AG10803 (cell line): ENCODE results near the gene STPG2.

Experiments
- DNase-seq: peaks from one replicate; pipeline ENCODE4 v3.0.0; 2010; ENCODE audit warnings: low read depth
- H3K4me3 ChIP-seq: 2 replicates; pipeline ENCODE4 v1.5.1; 2011; ENCODE audit warnings: mild to moderate bottlenecking, low read length, control low read depth
- TF ChIP-seq, protein P1 (sequence below): conservative IDR thresholded peaks from 2 replicates; pipeline ENCODE4 v1.5.1; 2011; ENCODE audit warnings: mild to moderate bottlenecking, low read length, control low read depth, inconsistent platforms

The STPG2 gene

DNA sequence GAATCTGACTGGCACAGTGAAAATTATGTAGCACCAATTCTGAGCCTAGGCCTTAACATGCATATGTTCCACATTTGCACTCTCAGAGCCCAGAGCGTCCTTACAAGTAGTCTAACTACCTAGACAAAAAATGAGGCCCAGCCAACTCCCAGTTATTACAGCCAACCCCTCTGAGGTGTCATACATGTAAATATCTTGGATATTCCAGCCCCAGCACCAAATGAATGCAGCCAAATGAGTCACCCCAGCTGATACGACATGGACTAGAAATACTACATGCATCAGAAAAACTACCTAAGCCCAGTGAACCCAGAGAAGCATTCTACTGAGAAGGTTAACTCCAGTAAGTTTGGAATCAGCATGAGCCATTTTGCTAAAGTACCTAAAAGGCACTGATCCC, 145.1 kb downstream of the STPG2 start:
- DNase-seq: no peak
- TF ChIP-seq, protein P1, sequence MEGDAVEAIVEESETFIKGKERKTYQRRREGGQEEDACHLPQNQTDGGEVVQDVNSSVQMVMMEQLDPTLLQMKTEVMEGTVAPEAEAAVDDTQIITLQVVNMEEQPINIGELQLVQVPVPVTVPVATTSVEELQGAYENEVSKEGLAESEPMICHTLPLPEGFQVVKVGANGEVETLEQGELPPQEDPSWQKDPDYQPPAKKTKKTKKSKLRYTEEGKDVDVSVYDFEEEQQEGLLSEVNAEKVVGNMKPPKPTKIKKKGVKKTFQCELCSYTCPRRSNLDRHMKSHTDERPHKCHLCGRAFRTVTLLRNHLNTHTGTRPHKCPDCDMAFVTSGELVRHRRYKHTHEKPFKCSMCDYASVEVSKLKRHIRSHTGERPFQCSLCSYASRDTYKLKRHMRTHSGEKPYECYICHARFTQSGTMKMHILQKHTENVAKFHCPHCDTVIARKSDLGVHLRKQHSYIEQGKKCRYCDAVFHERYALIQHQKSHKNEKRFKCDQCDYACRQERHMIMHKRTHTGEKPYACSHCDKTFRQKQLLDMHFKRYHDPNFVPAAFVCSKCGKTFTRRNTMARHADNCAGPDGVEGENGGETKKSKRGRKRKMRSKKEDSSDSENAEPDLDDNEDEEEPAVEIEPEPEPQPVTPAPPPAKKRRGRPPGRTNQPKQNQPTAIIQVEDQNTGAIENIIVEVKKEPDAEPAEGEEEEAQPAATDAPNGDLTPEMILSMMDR: no peak
- H3K4me3 ChIP-seq: no peak overlapping the region

DNA sequence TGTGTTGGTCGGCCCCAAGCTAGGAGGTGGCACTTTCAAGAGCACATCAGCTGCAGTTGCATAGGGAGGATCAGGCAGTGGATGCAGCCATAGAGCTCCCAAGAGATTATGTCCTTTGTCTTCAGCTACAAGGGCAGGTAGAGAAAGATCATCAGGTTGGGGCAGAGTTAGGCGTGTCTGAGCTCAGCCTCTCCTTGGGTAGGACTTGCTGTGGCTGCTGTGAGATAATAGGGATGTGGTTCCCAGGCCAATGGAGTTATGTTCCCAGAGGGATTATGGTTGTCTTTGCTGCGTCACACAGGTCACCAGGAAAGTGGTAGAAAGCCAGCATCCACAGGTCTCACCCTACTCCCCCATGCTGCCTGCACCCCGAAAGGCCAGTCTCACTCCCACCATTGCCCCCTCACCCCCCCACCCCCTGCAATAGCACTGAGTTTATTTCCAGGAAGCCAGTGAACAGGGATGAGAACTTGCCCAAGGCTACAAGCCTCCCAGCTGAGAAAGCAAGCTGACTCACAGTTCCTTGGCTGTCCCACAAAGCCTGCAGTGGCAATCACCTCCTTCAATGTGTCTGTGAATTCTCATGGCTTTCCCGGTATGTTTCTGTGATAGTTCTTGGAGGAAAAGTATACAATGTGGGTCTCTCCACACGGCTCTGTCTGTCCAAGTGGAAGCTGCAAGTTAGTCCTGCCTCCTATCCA, 148.4 kb downstream of the STPG2 start:
- DNase-seq: no peak
- TF ChIP-seq, protein P1: no peak
- H3K4me3 ChIP-seq: no peak overlapping the region

DNA sequence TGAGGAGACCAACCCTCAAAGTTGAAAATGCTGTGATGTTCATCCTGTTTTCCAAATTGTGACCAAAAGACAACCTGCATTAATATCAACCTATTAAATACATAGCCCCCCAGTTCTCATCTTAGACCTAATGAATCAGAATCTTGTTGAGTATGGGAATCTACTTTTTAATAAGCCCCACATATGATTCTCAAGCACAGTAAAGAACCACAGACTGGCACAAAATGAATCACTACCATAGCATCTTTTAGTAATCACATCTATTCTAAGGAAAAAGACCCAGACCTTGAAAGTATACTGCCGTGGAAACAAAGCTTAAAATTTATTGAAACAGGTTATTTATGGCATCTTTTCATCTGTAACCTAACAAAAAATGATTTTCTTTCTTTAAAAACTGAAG, 152.9 kb downstream of the STPG2 start:
- no peak for DNase-seq
- TF ChIP-seq, protein P1: no peak
- no peak overlapping the region for H3K4me3 ChIP-seq

DNA sequence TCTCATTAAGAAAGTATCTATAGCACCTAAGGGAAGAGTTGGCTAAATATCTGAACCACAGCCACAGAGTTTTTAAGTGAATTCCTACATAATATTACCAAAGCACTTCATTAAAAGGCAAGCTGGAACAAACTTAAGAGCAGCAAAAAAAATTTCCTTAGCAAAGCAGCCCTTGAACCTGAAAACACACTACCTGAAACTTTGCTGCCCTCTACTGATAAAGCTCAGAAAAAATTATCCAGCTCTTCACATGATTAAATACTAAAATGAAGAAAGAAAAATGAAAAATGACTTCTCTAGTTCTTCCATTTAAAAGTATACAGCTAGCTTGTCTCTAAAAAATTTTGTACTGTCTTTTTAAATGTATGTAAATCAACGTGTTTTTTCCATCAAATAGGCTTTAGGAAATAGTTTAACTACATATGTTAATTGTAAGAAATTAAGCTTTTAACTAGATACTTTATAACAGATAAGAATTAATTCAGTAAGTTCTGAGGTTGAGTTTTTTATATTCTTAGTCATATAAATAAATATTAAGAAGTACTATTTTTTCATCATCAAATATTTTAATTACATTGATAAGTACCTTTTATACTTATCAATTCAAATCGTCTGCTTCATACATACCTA, 156.1 kb downstream of the STPG2 start:
- DNase-seq: no peak
- TF ChIP-seq, protein P1: no peak
- H3K4me3 ChIP-seq: no peak overlapping the region

DNA sequence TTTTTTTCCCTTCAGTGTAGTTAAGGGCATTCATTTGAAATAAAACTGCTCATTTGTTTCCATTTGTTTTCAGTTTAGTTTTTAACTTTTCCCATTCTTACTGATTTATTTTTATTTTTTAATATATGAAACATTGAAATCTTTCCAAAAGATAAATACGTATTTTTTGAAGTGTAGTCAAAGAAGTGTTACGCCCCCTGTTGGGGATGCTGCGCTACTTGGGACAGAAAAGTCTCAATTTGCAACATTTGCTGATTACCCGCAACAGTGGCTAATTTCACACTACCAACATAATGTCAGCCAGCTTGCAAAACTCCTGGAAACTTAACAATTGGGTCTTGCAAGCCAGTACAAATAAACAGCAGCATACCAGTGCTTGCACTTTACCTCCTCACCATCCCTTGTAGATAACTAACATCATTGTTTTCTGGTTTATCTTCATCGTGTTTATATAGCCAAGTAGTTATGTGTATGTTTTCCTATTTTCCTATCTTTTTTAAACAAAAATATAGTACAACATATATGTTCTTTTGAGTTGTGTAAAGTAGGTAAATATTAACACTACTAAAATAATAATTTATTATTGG, 158.6 kb downstream of the STPG2 start:
- H3K4me3 ChIP-seq: no peak overlapping the region
- DNase-seq: no peak
- TF ChIP-seq, protein P1: no peak

DNA sequence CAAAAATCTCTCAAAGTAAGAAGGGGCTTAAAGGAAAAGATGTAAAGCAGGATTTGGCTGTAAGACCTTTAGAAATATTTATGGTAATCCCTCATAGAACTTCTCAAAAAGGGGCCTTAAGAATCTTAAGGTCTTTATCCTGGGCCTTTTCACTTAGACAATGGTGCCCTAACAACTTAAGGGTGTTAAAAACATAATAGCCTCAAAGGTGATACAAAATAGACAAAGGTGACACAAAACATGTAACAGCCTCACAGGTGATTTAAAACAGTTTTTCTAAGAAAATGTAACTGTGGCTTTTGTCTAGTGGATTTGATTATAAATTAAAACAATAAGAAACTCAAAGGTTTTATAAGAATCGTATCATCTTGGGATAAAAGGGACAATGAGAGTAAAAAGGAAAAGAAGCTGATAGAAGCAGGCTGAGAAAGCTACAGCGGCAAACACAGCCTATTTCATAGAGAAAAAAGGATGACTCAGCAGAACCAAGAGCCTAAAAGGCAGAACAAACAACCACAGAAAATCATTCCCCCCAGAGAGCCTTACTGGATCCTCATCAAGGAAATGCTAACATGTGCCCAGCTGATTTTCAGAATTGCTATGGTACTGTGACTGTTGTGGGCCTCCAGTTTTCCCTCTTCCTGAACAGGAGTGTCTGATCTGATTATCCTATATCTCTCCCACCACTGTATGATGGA, 164.3 kb downstream of the STPG2 start:
- TF ChIP-seq, protein P1: no peak
- no peak for DNase-seq
- no peak overlapping the region for H3K4me3 ChIP-seq
